Upper lobe of left lung (tissue), 4 donors: ENCODE measurements around the gene MYO6.

Source experiments
- CTCF ChIP-seq, 6 experiments: fragments of 450-650 bp in 4 of 6; fragments of 200-600 bp in 2 of 6; sonication (generic) in 2 of 6; IDR thresholded peaks; one replicate each; pipeline ENCODE4 v1.5.1; 2016 to 2019; ENCODE audit warnings: antibody characterized with exemption in 6 of 6
- EP300 ChIP-seq, 4 donors: sonication (generic); formaldehyde crosslinking; IDR thresholded peaks; one replicate each; pipeline ENCODE4 v1.5.1; 2017; ENCODE audit warnings: antibody characterized with exemption in 4 of 4, control low read depth in 2 of 4

GRCh38 chr6:75896526-75896925, 147.5 kb downstream of the MYO6 start:
- no peak for TF ChIP-seq CTCF (IDR thresholded peaks at IDR 0.05)
- no peak for TF ChIP-seq EP300 (IDR thresholded peaks at IDR 0.05)
